H1 (cell line): ENCODE data around the gene RNF13. TPM values are rescaled to one million over a fixed set of nuclear protein-coding genes. Genes with fewer than 3 reads are reported as not detected.

ENCODE experiments used
- CTCF ChIA-PET: fragments of 300-600 bp; sonication (Branson Sonifier 250); formaldehyde crosslinking; loops from one replicate; lab custom pipeline; 2021; ENCODE audit not compliant: partially characterized antibody; lab: Charles Lee
- POLR2A ChIA-PET: fragments of 300-600 bp; sonication (Branson Sonifier 250); formaldehyde crosslinking; loops from one replicate; lab custom pipeline; 2021; ENCODE audit warnings: inconsistent platforms; ENCODE audit not compliant: partially characterized antibody; lab: Charles Lee
- DNase-seq, 2 experiments: peaks; one replicate each; pipeline versions ENCODE4 v3.0.0 to v3.0.0-alpha.2; 2010 to 2022; ENCODE audit warnings: low spot score in 2 of 2, low read depth in 1 of 2, mixed read lengths in 1 of 2
- FAIRE-seq: peaks from 2 replicates; lab custom pipeline; 2011; peaks lifted over from hg19 to GRCh38; lab: Jason Lieb, UNC
- H2AFZ ChIP-seq: 2 replicates; pipeline ENCODE4 v1.8.1; 2012; ENCODE audit warnings: low read length, inconsistent platforms
- H2AK5ac ChIP-seq: 2 replicates; pipeline ENCODE4 v1.6.1; 2013; ENCODE audit warnings: low read depth, low read length
- H2BK120ac ChIP-seq: replicated peaks from 2 replicates; pipeline ENCODE3; 2013; ENCODE audit warnings: low read depth, low read length, inconsistent platforms
- H2BK12ac ChIP-seq: 2 replicates; pipeline ENCODE4 v1.6.1; 2013; ENCODE audit warnings: low read depth, low read length
- H2BK15ac ChIP-seq: 2 replicates; pipeline ENCODE4 v1.6.1; 2013; ENCODE audit warnings: low read length
- H2BK20ac ChIP-seq: 2 replicates; pipeline ENCODE4 v1.6.1; 2013; ENCODE audit warnings: low read length
- H2BK5ac ChIP-seq: 2 replicates; pipeline ENCODE4 v1.6.1; 2013; ENCODE audit warnings: low read depth, low read length
- H3K14ac ChIP-seq: 2 replicates; pipeline ENCODE4 v1.6.1; 2013; ENCODE audit warnings: inconsistent platforms; ENCODE audit not compliant: insufficient read length
- H3K18ac ChIP-seq: 2 replicates; pipeline ENCODE4 v1.6.1; 2013; ENCODE audit warnings: low read length; ENCODE audit errors: extremely low read depth
- H3K23ac ChIP-seq: 2 replicates; pipeline ENCODE4 v1.6.1; 2013; ENCODE audit warnings: inconsistent platforms; ENCODE audit not compliant: insufficient read length
- H3K23me2 ChIP-seq: 2 replicates; pipeline ENCODE4 v1.6.1; 2013; ENCODE audit warnings: low read depth, low read length
- H3K27ac ChIP-seq: 2 replicates; pipeline ENCODE4 v1.6.1; 2011; ENCODE audit warnings: low read depth, low read length, inconsistent platforms
- H3K27me3 ChIP-seq, 4 experiments: replicated peaks in 1 of 4; 1 replicate in 1 of 4; 2 replicates in 3 of 4; pipeline versions ENCODE4 v1.6.1 to v1.8.1; 2011 to 2013; ENCODE audit warnings: low read length in 3 of 4, mild to moderate bottlenecking in 3 of 4, inconsistent platforms in 2 of 4, mixed read lengths in 2 of 4, moderate library complexity in 1 of 4; ENCODE audit not compliant: control insufficient read depth in 3 of 4, insufficient read depth in 3 of 4; ENCODE audit errors: extremely low read depth in 1 of 4
- H3K36me3 ChIP-seq, 4 experiments: 2 replicates each; pipeline versions ENCODE4 v1.6.1 to v1.8.1; 2011 to 2013; ENCODE audit warnings: mild to moderate bottlenecking in 4 of 4, low read length in 3 of 4, moderate library complexity in 2 of 4, control low read depth in 1 of 4, inconsistent platforms in 1 of 4; ENCODE audit not compliant: insufficient read depth in 4 of 4, control insufficient read depth in 2 of 4
- H3K4ac ChIP-seq: replicated peaks from 2 replicates; pipeline ENCODE3; 2013; ENCODE audit warnings: low read length, low read depth, mixed read lengths, inconsistent platforms; ENCODE audit not compliant: insufficient read length
- H3K4me1 ChIP-seq, 4 experiments: replicated peaks in 1 of 4; 1 replicate in 1 of 4; 2 replicates in 3 of 4; pipeline versions ENCODE4 v1.6.1 to v1.8.1; 2011 to 2013; ENCODE audit warnings: low read length in 3 of 4, inconsistent platforms in 2 of 4, mixed read lengths in 1 of 4; ENCODE audit not compliant: insufficient read depth in 4 of 4, control insufficient read depth in 3 of 4
- H3K4me2 ChIP-seq, 2 experiments: 2 replicates each; pipeline versions ENCODE4 v1.6.1 to v1.8.1; 2011 to 2013; ENCODE audit warnings: low read depth in 2 of 2, low read length in 2 of 2, control low read depth in 1 of 2, inconsistent platforms in 1 of 2, mild to moderate bottlenecking in 1 of 2; ENCODE audit not compliant: insufficient read depth in 1 of 2
- H3K4me3 ChIP-seq, 4 experiments: fragments of 200-600, 300-600 bp in 1 of 4; sonication (generic), shearing (Covaris generic), sonication (Bioruptor Twin) in 1 of 4; 2 replicates each; pipeline versions ENCODE4 v1.5.1 to v1.8.1; 2011 to 2016; ENCODE audit warnings: low read length in 4 of 4, low read depth in 3 of 4, control low read depth in 2 of 4, inconsistent platforms in 2 of 4, mild to moderate bottlenecking in 2 of 4, mixed read lengths in 1 of 4, moderate library complexity in 1 of 4; ENCODE audit not compliant: insufficient read depth in 2 of 4; ENCODE audit errors: extremely low read depth in 1 of 4
- H3K56ac ChIP-seq: replicated peaks from 2 replicates; pipeline ENCODE3; 2013; ENCODE audit warnings: low read depth, mild to moderate bottlenecking, mixed read lengths, low read length, inconsistent platforms; ENCODE audit not compliant: insufficient read length
- H3K79me1 ChIP-seq: 2 replicates; pipeline ENCODE4 v1.6.1; 2013; ENCODE audit warnings: low read depth, low read length, control low read depth
- H3K79me2 ChIP-seq, 2 experiments: 2 replicates each; pipeline versions ENCODE4 v1.6.1 to v1.8.1; 2012 to 2013; ENCODE audit warnings: low read length in 2 of 2, mild to moderate bottlenecking in 2 of 2, inconsistent platforms in 1 of 2; ENCODE audit not compliant: insufficient read depth in 2 of 2, control insufficient read depth in 1 of 2
- H3K9ac ChIP-seq, 4 experiments: replicated peaks in 1 of 4; 1 replicate in 1 of 4; 2 replicates in 3 of 4; pipeline versions ENCODE4 v1.6.1 to v1.8.1; 2011 to 2013; ENCODE audit warnings: low read depth in 3 of 4, low read length in 3 of 4, control low read depth in 2 of 4, mild to moderate bottlenecking in 2 of 4, moderate library complexity in 2 of 4, inconsistent platforms in 1 of 4; ENCODE audit errors: extremely low read depth in 1 of 4
- H3K9me3 ChIP-seq, 2 experiments: 2 replicates each; pipeline versions ENCODE4 v1.6.1 to v1.8.1; 2012 to 2013; ENCODE audit warnings: mild to moderate bottlenecking in 2 of 2, moderate library complexity in 2 of 2, control low read depth in 1 of 2, inconsistent platforms in 1 of 2, low read depth in 1 of 2, low read length in 1 of 2, mixed read lengths in 1 of 2; ENCODE audit not compliant: insufficient read depth in 2 of 2
- H4K20me1 ChIP-seq, 2 experiments: replicated peaks in 1 of 2; 2 replicates each; pipeline versions ENCODE3 to v1.8.1; 2011 to 2013; ENCODE audit warnings: inconsistent platforms in 2 of 2, low read length in 2 of 2, mild to moderate bottlenecking in 1 of 2; ENCODE audit not compliant: insufficient read depth in 2 of 2, control insufficient read depth in 1 of 2
- H4K5ac ChIP-seq: 2 replicates; pipeline ENCODE4 v1.6.1; 2013; ENCODE audit warnings: low read length, low read depth, mixed read lengths, inconsistent platforms; ENCODE audit not compliant: insufficient read length
- H4K8ac ChIP-seq: 2 replicates; pipeline ENCODE4 v1.8.0; 2013; ENCODE audit warnings: mild to moderate bottlenecking, moderate library complexity, low read length, inconsistent platforms; ENCODE audit not compliant: insufficient read depth; ENCODE audit errors: extremely low read depth
- H4K91ac ChIP-seq: replicated peaks from 2 replicates; pipeline ENCODE3; 2013; ENCODE audit warnings: low read length, mixed read lengths, inconsistent platforms; ENCODE audit not compliant: insufficient read length
- BRCA1 ChIP-seq: IDR thresholded peaks from 2 replicates; pipeline ENCODE4 v1.6.1; 2012; ENCODE audit warnings: low read depth, low read length, improper control_type of control experiment
- CREB1 ChIP-seq: IDR thresholded peaks from 2 replicates; pipeline ENCODE4 v1.6.1; 2012; ENCODE audit warnings: inconsistent platforms
- POLR2AphosphoS5 ChIP-seq: IDR thresholded peaks from 2 replicates; pipeline ENCODE4 v1.6.1; 2011; ENCODE audit warnings: low read depth, low read length
- RAD21 ChIP-seq, 2 experiments: IDR thresholded peaks in 1 of 2; conservative IDR thresholded peaks in 1 of 2; 2 replicates each; pipeline ENCODE4 v1.6.1; 2011; ENCODE audit warnings: low read depth in 2 of 2, low read length in 2 of 2, improper control_type of control experiment in 1 of 2, inconsistent platforms in 1 of 2, mild to moderate bottlenecking in 1 of 2, moderate library complexity in 1 of 2
- YY1 ChIP-seq: IDR thresholded peaks from 2 replicates; pipeline ENCODE4 v1.6.1; 2011; ENCODE audit warnings: low read depth, mild to moderate bottlenecking, low read length
- WGBS, 2 experiments: shearing (Covaris generic) in 1 of 2; methylation state at CpG; one replicate each; pipeline versions ENCODE4 v1.1.6 to v1.1.7; 2013 to 2015; ENCODE audit warnings: low lambda C conversion rate in 2 of 2, mixed read lengths in 2 of 2, inconsistent platforms in 1 of 2, low coverage in 1 of 2, missing lambda C conversion rate in 1 of 2; ENCODE audit not compliant: insufficient replicate concordance in 2 of 2, insufficient coverage in 1 of 2, insufficient read length in 1 of 2; ENCODE audit errors: extremely low coverage in 1 of 2, missing lambda C conversion rate in 1 of 2; 5-methylcytosine and 5-hydroxymethylcytosine counted together
- polyA plus RNA-seq, 7 experiments: library from polyadenylated mRNA; depleted of rRNA in 3 of 7; stranded (reverse) in 5 of 7; unstranded in 2 of 7; fragments of >200 nt in 5 of 7; fragments of 200-250 nt in 2 of 7; gene quantifications; 1 replicate in 5 of 7; 2 replicates in 1 of 7; 4 replicates in 1 of 7; pipeline versions ENCODE4 v1.2.1 to v1.2.3, GENCODE V29; 2011 to 2013; ENCODE audit warnings: missing spikeins in 2 of 7, mixed read lengths in 2 of 7
- total RNA-seq: library from RNA; stranded (reverse); fragmentation: NEBNext Ultra II Directional; extraction: Animal tissue kit (Norgen Biotek cat#: 25700); gene quantifications from 2 replicates; pipeline ENCODE4 v1.2.1, GENCODE V29; 2021
- TF ChIP-seq, protein P1 (sequence below), 3 experiments: IDR thresholded peaks; 1 replicate in 2 of 3; 2 replicates in 1 of 3; pipeline versions ENCODE4 v1.5.1 to v1.6.1; 2011; ENCODE audit warnings: low read length in 3 of 3, mild to moderate bottlenecking in 3 of 3, inconsistent platforms in 2 of 3, low read depth in 1 of 3, moderate library complexity in 1 of 3; ENCODE audit not compliant: insufficient read depth in 1 of 3; ENCODE audit errors: control extremely low read depth in 1 of 3
- TF ChIP-seq, protein P2 (sequence below): IDR thresholded peaks from 2 replicates; pipeline ENCODE4 v1.6.1; 2012; ENCODE audit warnings: inconsistent platforms

RNF13 gene
- total and polyA plus RNA-seq, 2 of the 8 experiments (the other 6 are each of a cell fraction or from before 2014, with no cell fraction given): 19.4 to 35.4 TPM

DNA sequence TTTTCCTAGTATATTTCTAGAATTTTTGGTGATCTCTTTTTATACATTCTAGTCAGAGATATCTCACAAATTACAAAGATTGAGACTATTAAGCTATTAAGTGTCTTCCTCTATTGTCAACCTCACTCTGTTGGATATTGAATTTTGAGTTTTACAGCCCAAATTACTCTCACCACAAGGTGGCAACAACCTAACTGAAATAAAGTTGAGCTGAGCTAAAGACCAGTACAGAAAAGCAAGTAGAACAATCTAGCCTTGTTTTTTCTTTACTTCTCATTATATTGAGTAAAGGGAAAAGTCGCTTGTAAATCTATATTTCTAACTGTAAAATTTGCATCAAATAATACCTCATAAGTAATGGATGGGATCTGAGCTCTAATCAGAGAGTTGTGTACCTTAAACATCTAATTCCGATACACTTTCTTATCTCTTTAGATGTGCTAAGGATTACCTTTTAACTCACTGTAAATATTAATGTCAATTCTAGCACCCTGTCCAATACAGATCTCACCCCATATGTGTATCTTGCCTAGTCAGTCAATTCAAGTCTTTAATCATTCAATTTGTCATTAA is 47.2 kb upstream of the RNF13 start:
- CTCF ChIA-PET: interaction anchor here (0.5 to 4.6 kb wide), 24 partner anchors 9 to 758 kb away, joined by 3 to 40 read pairs (median 4); partner anchors contain the start of gene COMMD2
- TF ChIP-seq, protein P1, sequence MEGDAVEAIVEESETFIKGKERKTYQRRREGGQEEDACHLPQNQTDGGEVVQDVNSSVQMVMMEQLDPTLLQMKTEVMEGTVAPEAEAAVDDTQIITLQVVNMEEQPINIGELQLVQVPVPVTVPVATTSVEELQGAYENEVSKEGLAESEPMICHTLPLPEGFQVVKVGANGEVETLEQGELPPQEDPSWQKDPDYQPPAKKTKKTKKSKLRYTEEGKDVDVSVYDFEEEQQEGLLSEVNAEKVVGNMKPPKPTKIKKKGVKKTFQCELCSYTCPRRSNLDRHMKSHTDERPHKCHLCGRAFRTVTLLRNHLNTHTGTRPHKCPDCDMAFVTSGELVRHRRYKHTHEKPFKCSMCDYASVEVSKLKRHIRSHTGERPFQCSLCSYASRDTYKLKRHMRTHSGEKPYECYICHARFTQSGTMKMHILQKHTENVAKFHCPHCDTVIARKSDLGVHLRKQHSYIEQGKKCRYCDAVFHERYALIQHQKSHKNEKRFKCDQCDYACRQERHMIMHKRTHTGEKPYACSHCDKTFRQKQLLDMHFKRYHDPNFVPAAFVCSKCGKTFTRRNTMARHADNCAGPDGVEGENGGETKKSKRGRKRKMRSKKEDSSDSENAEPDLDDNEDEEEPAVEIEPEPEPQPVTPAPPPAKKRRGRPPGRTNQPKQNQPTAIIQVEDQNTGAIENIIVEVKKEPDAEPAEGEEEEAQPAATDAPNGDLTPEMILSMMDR (IDR thresholded peaks at IDR 0.05; ENCODE audit: control extremely low read depth in 1 of 3, insufficient read depth in 1 of 3, low read depth in 1 of 3, low read length in 3 of 3): peak in 2 of 3 experiments; percentile 52 to 59; a peak in 2 of 4 replicates
- TF ChIP-seq BRCA1 (no peak), POLR2AphosphoS5 (no peak), RAD21 (IDR thresholded peaks at IDR 0.05 in 1 of 2, conservative IDR thresholded peaks at IDR 0.05 in 1 of 2; ENCODE audit: low read depth in 2 of 2, low read length in 2 of 2) (peak; percentile 53 to 63), CREB1 (no peak), YY1 (no peak)
- TF ChIP-seq, protein P2, sequence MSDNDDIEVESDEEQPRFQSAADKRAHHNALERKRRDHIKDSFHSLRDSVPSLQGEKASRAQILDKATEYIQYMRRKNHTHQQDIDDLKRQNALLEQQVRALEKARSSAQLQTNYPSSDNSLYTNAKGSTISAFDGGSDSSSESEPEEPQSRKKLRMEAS: no peak
- Histone ChIP-seq H2AK5ac (no peak overlapping the region), H4K91ac (no peak overlapping the region), H2BK15ac (no peak overlapping the region), H3K9me3 (no peaks in the 10 kb centered on the region), H3K14ac (no peak overlapping the region), H4K8ac (no peak overlapping the region), H3K27me3 (no peaks in the 10 kb centered on the region), H3K4me3 (no peak overlapping the region), H3K18ac (no peak overlapping the region), H3K56ac (no peak overlapping the region), H3K23me2 (no peaks in the 10 kb centered on the region; the same call in 1 of the 2 replicates), H3K4me2 (no peak overlapping the region), H2BK120ac (no peak overlapping the region), H3K9ac (no peak overlapping the region), H2BK12ac (no peak overlapping the region), H4K5ac (no peak overlapping the region), H3K79me2 (no peaks in the 10 kb centered on the region), H3K23ac (no peak overlapping the region), H4K20me1 (no peaks in the 10 kb centered on the region), H3K4ac (no peak overlapping the region), H2BK20ac (no peak overlapping the region), H3K4me1 (no peaks in the 10 kb centered on the region), H3K36me3 (no peaks in the 10 kb centered on the region), H3K79me1 (no peaks in the 10 kb centered on the region), H3K27ac (no peak overlapping the region), H2BK5ac (no peak overlapping the region), H2AFZ (no peak overlapping the region)
- POLR2A ChIA-PET: interaction anchor here (1.4 kb wide), 1 partner anchor 43 kb away, joined by 3 read pairs; no protein-coding TSS in a partner anchor
- FAIRE-seq: peak; percentile 71
- DNase-seq: no peak
- WGBS, 2 experiments: 70% methylated on average over 2 of the region's 2 CpGs; no CpG with 5 or more reads in 1 of the 2 experiments
